IPS-18a (cell line): ENCODE results near the gene GCSH.

ENCODE experiments used
- H3K27ac ChIP-seq: one replicate; pipeline ENCODE4 v1.5.1; 2013; ENCODE audit warnings: low read length
- H3K27me3 ChIP-seq: one replicate; pipeline ENCODE4 v1.6.1; 2013; ENCODE audit warnings: mild to moderate bottlenecking, low read length; ENCODE audit not compliant: control insufficient read depth, insufficient read depth
- H3K36me3 ChIP-seq: one replicate; pipeline ENCODE4 v1.6.1; 2013; ENCODE audit warnings: low read depth, low read length; ENCODE audit not compliant: control insufficient read depth
- H3K4me1 ChIP-seq: one replicate; pipeline ENCODE4 v1.6.1; 2013; ENCODE audit warnings: low read depth, low read length; ENCODE audit not compliant: control insufficient read depth
- H3K4me3 ChIP-seq: one replicate; pipeline ENCODE4 v1.5.1; 2013; ENCODE audit warnings: low read length
- H3K9ac ChIP-seq: one replicate; pipeline ENCODE4 v1.6.1; 2013; ENCODE audit warnings: mild to moderate bottlenecking, low read length, moderate library complexity
- H3K9me3 ChIP-seq: one replicate; pipeline ENCODE4 v1.6.1; 2013; ENCODE audit warnings: low read depth, low read length; ENCODE audit not compliant: control insufficient read depth

Gene GCSH

GRCh38 chr16:81069063-81069462 is 27.1 kb downstream of the GCSH start:
- H3K27ac ChIP-seq, result no peak overlapping the region
- no peaks in the 10 kb centered on the region for H3K4me1 ChIP-seq
- H3K4me3 ChIP-seq, result no peak overlapping the region

GRCh38 chr16:81067166-81067565 is 29.0 kb downstream of the GCSH start:
- Histone ChIP-seq H3K9me3 (no peaks in the 10 kb centered on the region), H3K36me3 (no peaks in the 10 kb centered on the region), H3K27ac (no peak overlapping the region), H3K4me3 (no peak overlapping the region), H3K9ac (no peak overlapping the region), H3K4me1 (no peaks in the 10 kb centered on the region), H3K27me3 (no peaks in the 10 kb centered on the region)

More at GRCh38 chr16:81069063-81069462, 27.1 kb downstream of the GCSH start:
- Histone ChIP-seq H3K27me3 (no peaks in the 10 kb centered on the region), H3K36me3 (no peaks in the 10 kb centered on the region), H3K9ac (no peak overlapping the region), H3K9me3 (no peaks in the 10 kb centered on the region)

GRCh38 chr16:81066681-81067080 is 29.5 kb downstream of the GCSH start:
- no peaks in the 10 kb centered on the region for H3K9me3 ChIP-seq
- no peak overlapping the region for H3K9ac ChIP-seq
- no peaks in the 10 kb centered on the region for H3K36me3 ChIP-seq
- H3K4me1 ChIP-seq, result peaks cover 2% of the 10 kb centered on the region
- H3K27me3 ChIP-seq, result no peaks in the 10 kb centered on the region
- H3K4me3 ChIP-seq, result no peak overlapping the region
- no peak overlapping the region for H3K27ac ChIP-seq

- no peak overlapping the region for H3K27ac ChIP-seq
- no peak overlapping the region for H3K9ac ChIP-seq
- H3K4me1 ChIP-seq, result peaks cover 13% of the 10 kb centered on the region
- no peaks in the 10 kb centered on the region for H3K9me3 ChIP-seq
- no peaks in the 10 kb centered on the region for H3K27me3 ChIP-seq
- no peak overlapping the region for H3K4me3 ChIP-seq
- H3K36me3 ChIP-seq, result no peaks in the 10 kb centered on the region
Observed at GRCh38 chr16:81061871-81062608, 34.2 kb downstream of the GCSH start.

GRCh38 chr16:81061307-81061640 is 34.9 kb downstream of the GCSH start:
- H3K4me3 ChIP-seq, result no peak overlapping the region
- no peak overlapping the region for H3K9ac ChIP-seq
- peaks cover 13% of the 10 kb centered on the region for H3K4me1 ChIP-seq
- no peak overlapping the region for H3K27ac ChIP-seq
- no peaks in the 10 kb centered on the region for H3K27me3 ChIP-seq
- no peaks in the 10 kb centered on the region for H3K36me3 ChIP-seq
- H3K9me3 ChIP-seq, result no peaks in the 10 kb centered on the region

- no peaks in the 10 kb centered on the region for H3K36me3 ChIP-seq
- no peak overlapping the region for H3K27ac ChIP-seq
- peaks cover 13% of the 10 kb centered on the region for H3K4me1 ChIP-seq
- no peak overlapping the region for H3K4me3 ChIP-seq
- H3K9ac ChIP-seq, result no peak overlapping the region
- no peaks in the 10 kb centered on the region for H3K9me3 ChIP-seq
- H3K27me3 ChIP-seq, result no peaks in the 10 kb centered on the region
Observed at GRCh38 chr16:81060576-81061306, 35.5 kb downstream of the GCSH start.

GRCh38 chr16:81053761-81054160 is 42.4 kb downstream of the GCSH start:
- Histone ChIP-seq H3K36me3 (no peaks in the 10 kb centered on the region), H3K27ac (no peak overlapping the region), H3K4me1 (no peaks in the 10 kb centered on the region), H3K27me3 (no peaks in the 10 kb centered on the region), H3K9ac (no peak overlapping the region), H3K4me3 (no peak overlapping the region), H3K9me3 (peaks cover 4% of the 10 kb centered on the region)

- H3K27me3 ChIP-seq, result no peaks in the 10 kb centered on the region
- peaks cover 61% of the 10 kb centered on the region for H3K36me3 ChIP-seq
- no peak overlapping the region for H3K4me3 ChIP-seq
- H3K27ac ChIP-seq, result no peak overlapping the region
- H3K9me3 ChIP-seq, result no peaks in the 10 kb centered on the region
- no peak overlapping the region for H3K9ac ChIP-seq
- H3K4me1 ChIP-seq, result no peaks in the 10 kb centered on the region
Observed at GRCh38 chr16:81042821-81043220, 53.4 kb downstream of the GCSH start.

GRCh38 chr16:81041696-81042095 is 54.5 kb downstream of the GCSH start:
- Histone ChIP-seq H3K4me1 (no peaks in the 10 kb centered on the region), H3K36me3 (peaks cover 61% of the 10 kb centered on the region), H3K27me3 (no peaks in the 10 kb centered on the region), H3K9ac (no peak overlapping the region), H3K4me3 (no peak overlapping the region), H3K27ac (no peak overlapping the region), H3K9me3 (no peaks in the 10 kb centered on the region)

- H3K4me1 ChIP-seq, result no peaks in the 10 kb centered on the region
- no peaks in the 10 kb centered on the region for H3K27me3 ChIP-seq
- no peaks in the 10 kb centered on the region for H3K9me3 ChIP-seq
- no peak overlapping the region for H3K27ac ChIP-seq
- no peak overlapping the region for H3K9ac ChIP-seq
- peaks cover 60% of the 10 kb centered on the region for H3K36me3 ChIP-seq
- no peak overlapping the region for H3K4me3 ChIP-seq
Observed at GRCh38 chr16:81040842-81041241, 55.4 kb downstream of the GCSH start.

- no peak overlapping the region for H3K4me3 ChIP-seq
- no peak overlapping the region for H3K9ac ChIP-seq
- peaks cover 54% of the 10 kb centered on the region for H3K36me3 ChIP-seq
- no peak overlapping the region for H3K27ac ChIP-seq
- no peaks in the 10 kb centered on the region for H3K9me3 ChIP-seq
- H3K27me3 ChIP-seq, result no peaks in the 10 kb centered on the region
- H3K4me1 ChIP-seq, result no peaks in the 10 kb centered on the region
Observed at GRCh38 chr16:81040131-81040530, 56.1 kb downstream of the GCSH start.
